A549 (cell line): ENCODE data around the gene ZNF664. TPM values are rescaled to one million over a fixed set of nuclear protein-coding genes. Genes with fewer than 3 reads are reported as not detected.

Source experiments
- ATAC-seq, 2 experiments: fragments of 200-7000 bp in 1 of 2; fragments of >200 bp in 1 of 2; cut with Nextera tagmentation in 1 of 2; cut with Tn5 transposase in 1 of 2; 3 replicates each; pipeline versions ENCODE4 v1.8.0 to v1.9.1; 2018 to 2020; ENCODE audit warnings: mild to moderate bottlenecking in 1 of 2, moderate library complexity in 1 of 2
- CTCF ChIA-PET: fragments of 300-600 bp; sonication (Branson Sonifier 250); formaldehyde crosslinking; extraction: SDS; loops from one replicate; lab custom pipeline; 2021; ENCODE audit warnings: antibody characterized with exemption, inconsistent platforms; lab: Yijun Ruan, JAX
- POLR2A ChIA-PET: fragments of 350-600 bp; formaldehyde crosslinking; extraction: SDS; loops from one replicate; lab custom pipeline; 2021; ENCODE audit warnings: antibody characterized with exemption, inconsistent platforms; lab: Yijun Ruan, JAX
- DNase-seq, 2 experiments: peaks; one replicate each; pipeline versions ENCODE4 v3.0.0 to v3.0.0-alpha.2; 2011 to 2016; ENCODE audit warnings: low read depth in 1 of 2, low spot score in 1 of 2
- FAIRE-seq: peaks from 2 replicates; lab custom pipeline; 2011; peaks lifted over from hg19 to GRCh38; lab: Jason Lieb, UNC
- H3K27ac ChIP-seq, 2 experiments: fragments of >200 bp; sonication (Bioruptor Twin); formaldehyde crosslinking; 3 replicates each; pipeline ENCODE4 v1.5.1; 2016 to 2017
- H3K4me1 ChIP-seq: fragments of >200 bp; sonication (Bioruptor Twin); formaldehyde crosslinking; 3 replicates; pipeline ENCODE4 v1.6.1; 2016
- H3K4me2 ChIP-seq: fragments of >200 bp; sonication (Bioruptor Twin); formaldehyde crosslinking; 3 replicates; pipeline ENCODE4 v1.6.1; 2016
- H3K4me3 ChIP-seq: fragments of >200 bp; sonication (Bioruptor Twin); formaldehyde crosslinking; 3 replicates; pipeline ENCODE4 v1.5.1; 2016
- H3K9me3 ChIP-seq: fragments of >200 bp; sonication (Bioruptor Twin); formaldehyde crosslinking; 3 replicates; pipeline ENCODE4 v1.6.1; 2016
- CBX8 ChIP-seq: fragments of 200-600 bp; sonication (generic); IDR thresholded peaks from 2 replicates; pipeline ENCODE4 v1.6.1; 2016
- CEBPB ChIP-seq, 2 experiments: fragments of >200 bp in 1 of 2; sonication (Bioruptor Twin) in 1 of 2; formaldehyde crosslinking in 1 of 2; IDR thresholded peaks; 2 replicates each; pipeline ENCODE4 v1.6.1; 2012 to 2016
- EHF ChIP-seq: fragments of 250-450 bp; sonication (Bioruptor Pico); IDR thresholded peaks from 2 replicates; pipeline ENCODE4 v1.5.0; 2020; ENCODE audit warnings: mild to moderate bottlenecking
- FOSB ChIP-seq: fragments of 250-450 bp; sonication (Bioruptor Pico); IDR thresholded peaks from 2 replicates; pipeline ENCODE4 v1.5.0; 2020; ENCODE audit warnings: mild to moderate bottlenecking, moderate library complexity
- FOSL2 ChIP-seq, 2 experiments: fragments of 450-650 bp in 1 of 2; fragments of >200 bp in 1 of 2; sonication (Bioruptor Twin) in 1 of 2; formaldehyde crosslinking; IDR thresholded peaks; 2 replicates each; pipeline versions ENCODE4 v1.5.0 to v1.6.1; 2016 to 2020; ENCODE audit warnings: mild to moderate bottlenecking in 1 of 2, moderate library complexity in 1 of 2
- HEYL ChIP-seq: fragments of 250-450 bp; sonication (Bioruptor Pico); IDR thresholded peaks from 2 replicates; pipeline ENCODE4 v1.8.0; 2021; ENCODE audit warnings: mild to moderate bottlenecking, moderate library complexity
- HOXB5 ChIP-seq: fragments of 250-450 bp; sonication (Bioruptor Pico); IDR thresholded peaks from 2 replicates; pipeline ENCODE4 v1.5.0; 2020; ENCODE audit warnings: mild to moderate bottlenecking, moderate library complexity
- JUNB ChIP-seq: fragments of >200 bp; sonication (Bioruptor Twin); formaldehyde crosslinking; IDR thresholded peaks from 2 replicates; pipeline ENCODE4 v1.6.1; 2016
- KDM1A ChIP-seq: fragments of 200-600 bp; sonication (generic); IDR thresholded peaks from 2 replicates; pipeline ENCODE4 v1.6.1; 2016; ENCODE audit warnings: low read depth, mild to moderate bottlenecking
- MAZ ChIP-seq: fragments of 150-350 bp; IDR thresholded peaks from 2 replicates; pipeline ENCODE4 v1.6.1; 2014; ENCODE audit warnings: antibody characterized with exemption, low read depth, low read length, borderline replicate concordance
- NFE2L2 ChIP-seq: fragments of 150-350 bp; conservative IDR thresholded peaks from 2 replicates; pipeline ENCODE4 v1.6.1; 2014; ENCODE audit warnings: low read length
- NR3C1 ChIP-seq: fragments of >200 bp; sonication (Bioruptor Twin); formaldehyde crosslinking; IDR thresholded peaks from 3 replicates; pipeline ENCODE4 v1.6.1; 2017
- POLR2AphosphoS2 ChIP-seq: conservative IDR thresholded peaks from 2 replicates; pipeline ENCODE4 v1.6.1; 2012; ENCODE audit warnings: low read length, improper control_type of control experiment, inconsistent platforms
- RFX5 ChIP-seq: fragments of 450-650 bp; IDR thresholded peaks from 2 replicates; pipeline ENCODE4 v1.7.1; 2014; ENCODE audit warnings: antibody characterized with exemption, mild to moderate bottlenecking, moderate library complexity
- RNF2 ChIP-seq: fragments of 200-600 bp; sonication (generic); IDR thresholded peaks from 2 replicates; pipeline ENCODE4 v1.6.1; 2016; ENCODE audit warnings: low read depth, mild to moderate bottlenecking, antibody characterized with exemption, moderate library complexity, borderline replicate concordance
- SMC3 ChIP-seq: fragments of >200 bp; sonication (Bioruptor Twin); formaldehyde crosslinking; IDR thresholded peaks from 3 replicates; pipeline ENCODE4 v1.6.1; 2018; ENCODE audit warnings: inconsistent platforms
- SREBF2 ChIP-seq: fragments of 450-650 bp; IDR thresholded peaks from 2 replicates; pipeline ENCODE4 v1.6.1; 2014; ENCODE audit warnings: mild to moderate bottlenecking, moderate library complexity
- ZC3H11A ChIP-seq: fragments of 450-650 bp; IDR thresholded peaks from 2 replicates; pipeline ENCODE4 v1.6.1; 2014; ENCODE audit warnings: antibody characterized with exemption, mild to moderate bottlenecking
- ZFP36 ChIP-seq: fragments of 450-650 bp; IDR thresholded peaks from 2 replicates; pipeline ENCODE4 v1.6.1; 2014; ENCODE audit warnings: borderline replicate concordance; ENCODE audit not compliant: partially characterized antibody
- ZNF302 ChIP-seq: fragments of 250-450 bp; sonication (Bioruptor Pico); IDR thresholded peaks from 2 replicates; pipeline ENCODE4 v1.9.0; 2021; ENCODE audit warnings: inconsistent platforms, mild to moderate bottlenecking, moderate library complexity
- WGBS: methylation state at CpG from one replicate; pipeline ENCODE4 v1.1.6; 2017; ENCODE audit errors: missing lambda C conversion rate; 5-methylcytosine and 5-hydroxymethylcytosine counted together
- polyA plus RNA-seq, 4 experiments: library from polyadenylated mRNA; depleted of rRNA in 3 of 4; stranded (reverse); fragments of >200 nt; fragmentation: RNase III in 1 of 4; extraction: RNeasy Plus Mini Kit Qiagen cat#74134 plus additional on column Dnase treatment in 1 of 4; gene quantifications; 2 replicates in 3 of 4; 3 replicates in 1 of 4; pipeline ENCODE4 v1.2.3, GENCODE V29; 2011 to 2017
- TF ChIP-seq, protein P1 (sequence below): fragments of 250-450 bp; sonication (Bioruptor Pico); IDR thresholded peaks from 2 replicates; pipeline ENCODE4 v1.5.0; 2020; ENCODE audit warnings: low read depth, mild to moderate bottlenecking, moderate library complexity
- TF ChIP-seq, protein P2 (sequence below): IDR thresholded peaks from 2 replicates; pipeline ENCODE4 v1.6.1; 2012; ENCODE audit warnings: low read depth, borderline replicate concordance
- TF ChIP-seq, protein P3 (sequence below): IDR thresholded peaks from 2 replicates; pipeline ENCODE4 v1.6.1; 2012
- TF ChIP-seq, protein P4 (sequence below): fragments of 250-450 bp; sonication (Bioruptor Pico); IDR thresholded peaks from 2 replicates; pipeline ENCODE4 v1.5.0; 2021; ENCODE audit warnings: mild to moderate bottlenecking, moderate library complexity, borderline replicate concordance
- TF ChIP-seq, protein P5 (sequence below): IDR thresholded peaks from 2 replicates; pipeline ENCODE4 v1.6.1; 2012

Gene ZNF664
- polyA plus RNA-seq, 2 of the 4 experiments (the other 2 are of a cell fraction) = 88.3 to 112 TPM

DNA sequence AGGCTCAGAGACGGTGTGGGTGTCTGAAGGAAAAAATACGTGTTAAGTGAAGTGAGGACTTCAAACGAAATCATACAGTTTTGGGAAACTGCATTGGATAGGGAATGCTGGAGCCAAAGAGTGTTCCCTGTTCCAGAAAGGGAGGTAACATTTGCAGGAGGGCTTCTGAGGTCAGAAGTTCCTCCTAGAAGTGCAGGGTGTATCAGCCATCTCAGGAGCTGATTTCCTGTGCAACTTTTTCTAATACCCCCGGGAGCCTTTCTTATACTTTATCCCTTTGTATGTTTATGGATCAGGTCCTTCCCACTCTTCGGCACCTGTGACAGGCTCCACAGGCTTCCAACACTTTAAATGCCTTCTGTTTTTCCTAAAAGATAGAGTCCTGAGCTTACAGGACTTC lies 24.9 kb downstream of the ZNF664 start:
- CTCF ChIA-PET = interaction anchor here (0.6 to 1.0 kb wide), 3 partner anchors 13 to 195 kb away, joined by 3 to 7 read pairs (median 3); no protein-coding TSS in a partner anchor
- Histone ChIP-seq H3K27ac (no peak overlapping the region), H3K4me2 (no peak overlapping the region), H3K4me3 (no peak overlapping the region), H3K4me1 (no peaks in the 10 kb centered on the region)
- no peak for FAIRE-seq
- WGBS = 80% methylated on average over 5 of the region's 5 CpGs
- TF ChIP-seq ZNF302 (CRISPR knock-in tag) (no peak), CEBPB (IDR thresholded peaks at IDR 0.05) (no peak), SMC3 (no peak), CBX8 (no peak), HOXB5 (CRISPR knock-in tag) (no peak), JUNB (no peak), EHF (no peak), MAZ (no peak), HEYL (CRISPR knock-in tag) (no peak), RFX5 (no peak), SREBF2 (no peak), NR3C1 (no peak)
- TF ChIP-seq, protein P1, sequence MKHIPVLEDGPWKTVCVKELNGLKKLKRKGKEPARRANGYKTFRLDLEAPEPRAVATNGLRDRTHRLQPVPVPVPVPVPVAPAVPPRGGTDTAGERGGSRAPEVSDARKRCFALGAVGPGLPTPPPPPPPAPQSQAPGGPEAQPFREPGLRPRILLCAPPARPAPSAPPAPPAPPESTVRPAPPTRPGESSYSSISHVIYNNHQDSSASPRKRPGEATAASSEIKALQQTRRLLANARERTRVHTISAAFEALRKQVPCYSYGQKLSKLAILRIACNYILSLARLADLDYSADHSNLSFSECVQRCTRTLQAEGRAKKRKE (CRISPR knock-in tag) = no peak
- TF ChIP-seq, protein P2, sequence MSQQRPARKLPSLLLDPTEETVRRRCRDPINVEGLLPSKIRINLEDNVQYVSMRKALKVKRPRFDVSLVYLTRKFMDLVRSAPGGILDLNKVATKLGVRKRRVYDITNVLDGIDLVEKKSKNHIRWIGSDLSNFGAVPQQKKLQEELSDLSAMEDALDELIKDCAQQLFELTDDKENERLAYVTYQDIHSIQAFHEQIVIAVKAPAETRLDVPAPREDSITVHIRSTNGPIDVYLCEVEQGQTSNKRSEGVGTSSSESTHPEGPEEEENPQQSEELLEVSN = no peak
- TF ChIP-seq, all 56 proteins: peak for 0
- POLR2A ChIA-PET = no interaction called here
- H3K9me3 ChIP-seq = no peaks in the 10 kb centered on the region
- no peak for DNase-seq
- ATAC-seq = no peak

DNA sequence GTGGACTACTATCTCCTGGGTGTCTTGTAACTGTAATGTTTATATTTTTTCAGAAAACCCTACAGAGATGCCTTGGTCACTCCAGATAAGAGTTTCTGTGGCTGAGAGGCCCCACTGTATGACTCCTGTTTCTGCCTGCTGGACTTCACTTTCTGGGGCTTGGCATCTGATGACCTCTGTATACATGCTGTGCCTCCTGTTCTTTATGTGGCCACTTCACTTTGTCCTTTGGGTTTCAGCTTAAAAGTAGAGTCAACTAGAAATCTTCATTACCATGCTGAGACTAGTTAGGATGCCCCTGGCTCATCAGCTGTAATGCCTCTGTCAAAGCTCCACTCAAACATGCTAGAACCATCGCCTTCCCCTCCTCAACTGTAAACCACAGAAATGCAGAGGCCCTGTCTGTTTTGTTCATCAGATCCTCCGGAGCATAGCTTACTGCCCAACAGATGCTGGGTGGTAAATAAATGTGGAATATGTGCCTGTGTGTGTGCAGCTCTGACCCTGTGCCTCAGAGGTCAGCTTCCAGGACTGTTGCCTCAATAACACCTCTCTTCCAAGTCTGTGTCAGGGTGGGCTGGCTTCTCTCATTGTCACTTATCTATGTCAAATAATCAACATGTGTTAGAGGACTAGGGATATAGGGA lies 25.5 kb downstream of the ZNF664 start:
- Histone ChIP-seq H3K4me1 (no peaks in the 10 kb centered on the region), H3K4me3 (no peak overlapping the region), H3K9me3 (no peaks in the 10 kb centered on the region), H3K4me2 (no peak overlapping the region), H3K27ac (no peak overlapping the region)
- ATAC-seq (no peak), DNase-seq (no peak), FAIRE-seq (no peak)
- CTCF ChIA-PET = interaction anchor here (0.6 to 1.0 kb wide), 3 partner anchors 14 to 195 kb away, joined by 3 to 7 read pairs (median 3); no protein-coding TSS in a partner anchor
- TF ChIP-seq NFE2L2 = no peak
- TF ChIP-seq RNF2 = no peak
- TF ChIP-seq ZC3H11A = no peak
- no peak for TF ChIP-seq CEBPB (IDR thresholded peaks at IDR 0.05)
- no peak for TF ChIP-seq FOSB (CRISPR knock-in tag)
- TF ChIP-seq, protein P3, sequence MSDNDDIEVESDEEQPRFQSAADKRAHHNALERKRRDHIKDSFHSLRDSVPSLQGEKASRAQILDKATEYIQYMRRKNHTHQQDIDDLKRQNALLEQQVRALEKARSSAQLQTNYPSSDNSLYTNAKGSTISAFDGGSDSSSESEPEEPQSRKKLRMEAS = no peak
- no peak for TF ChIP-seq POLR2AphosphoS2
- TF ChIP-seq KDM1A = no peak
- TF ChIP-seq ZFP36 = no peak
- TF ChIP-seq, protein P4, sequence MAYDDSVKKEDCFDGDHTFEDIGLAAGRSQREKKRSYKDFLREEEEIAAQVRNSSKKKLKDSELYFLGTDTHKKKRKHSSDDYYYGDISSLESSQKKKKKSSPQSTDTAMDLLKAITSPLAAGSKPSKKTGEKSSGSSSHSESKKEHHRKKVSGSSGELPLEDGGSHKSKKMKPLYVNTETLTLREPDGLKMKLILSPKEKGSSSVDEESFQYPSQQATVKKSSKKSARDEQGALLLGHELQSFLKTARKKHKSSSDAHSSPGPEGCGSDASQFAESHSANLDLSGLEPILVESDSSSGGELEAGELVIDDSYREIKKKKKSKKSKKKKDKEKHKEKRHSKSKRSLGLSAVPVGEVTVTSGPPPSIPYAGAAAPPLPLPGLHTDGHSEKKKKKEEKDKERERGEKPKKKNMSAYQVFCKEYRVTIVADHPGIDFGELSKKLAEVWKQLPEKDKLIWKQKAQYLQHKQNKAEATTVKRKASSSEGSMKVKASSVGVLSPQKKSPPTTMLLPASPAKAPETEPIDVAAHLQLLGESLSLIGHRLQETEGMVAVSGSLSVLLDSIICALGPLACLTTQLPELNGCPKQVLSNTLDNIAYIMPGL (CRISPR knock-in tag) = no peak
- TF ChIP-seq FOSL2 (IDR thresholded peaks at IDR 0.05) = no peak
- TF ChIP-seq FOSL2 (CRISPR knock-in tag; IDR thresholded peaks at IDR 0.05) = no peak
- TF ChIP-seq, protein P5, sequence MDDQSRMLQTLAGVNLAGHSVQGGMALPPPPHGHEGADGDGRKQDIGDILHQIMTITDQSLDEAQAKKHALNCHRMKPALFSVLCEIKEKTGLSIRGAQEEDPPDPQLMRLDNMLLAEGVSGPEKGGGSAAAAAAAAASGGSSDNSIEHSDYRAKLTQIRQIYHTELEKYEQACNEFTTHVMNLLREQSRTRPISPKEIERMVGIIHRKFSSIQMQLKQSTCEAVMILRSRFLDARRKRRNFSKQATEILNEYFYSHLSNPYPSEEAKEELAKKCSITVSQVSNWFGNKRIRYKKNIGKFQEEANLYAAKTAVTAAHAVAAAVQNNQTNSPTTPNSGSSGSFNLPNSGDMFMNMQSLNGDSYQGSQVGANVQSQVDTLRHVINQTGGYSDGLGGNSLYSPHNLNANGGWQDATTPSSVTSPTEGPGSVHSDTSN = no peak
- 94% methylated on average over 2 of the region's 2 CpGs for WGBS
- POLR2A ChIA-PET = no interaction called here
